ENCODE results near the gene XRCC5.

GRCh38 chr2:216064014-216064630, 45.0 kb upstream of the XRCC5 start:
- TF ChIP-seq, protein P1, sequence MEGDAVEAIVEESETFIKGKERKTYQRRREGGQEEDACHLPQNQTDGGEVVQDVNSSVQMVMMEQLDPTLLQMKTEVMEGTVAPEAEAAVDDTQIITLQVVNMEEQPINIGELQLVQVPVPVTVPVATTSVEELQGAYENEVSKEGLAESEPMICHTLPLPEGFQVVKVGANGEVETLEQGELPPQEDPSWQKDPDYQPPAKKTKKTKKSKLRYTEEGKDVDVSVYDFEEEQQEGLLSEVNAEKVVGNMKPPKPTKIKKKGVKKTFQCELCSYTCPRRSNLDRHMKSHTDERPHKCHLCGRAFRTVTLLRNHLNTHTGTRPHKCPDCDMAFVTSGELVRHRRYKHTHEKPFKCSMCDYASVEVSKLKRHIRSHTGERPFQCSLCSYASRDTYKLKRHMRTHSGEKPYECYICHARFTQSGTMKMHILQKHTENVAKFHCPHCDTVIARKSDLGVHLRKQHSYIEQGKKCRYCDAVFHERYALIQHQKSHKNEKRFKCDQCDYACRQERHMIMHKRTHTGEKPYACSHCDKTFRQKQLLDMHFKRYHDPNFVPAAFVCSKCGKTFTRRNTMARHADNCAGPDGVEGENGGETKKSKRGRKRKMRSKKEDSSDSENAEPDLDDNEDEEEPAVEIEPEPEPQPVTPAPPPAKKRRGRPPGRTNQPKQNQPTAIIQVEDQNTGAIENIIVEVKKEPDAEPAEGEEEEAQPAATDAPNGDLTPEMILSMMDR (conservative IDR thresholded peaks at IDR 0.05; ENCODE audit: low read depth, low read length) = peak; percentile 23; the same call in 1 of the 2 replicates
- no peak for TF ChIP-seq EZH2phosphoT487 (IDR thresholded peaks at IDR 0.05; ENCODE audit: borderline replicate concordance, low read length)

Data from PC-3 (cell line).